Keratinocyte (primary cell): Measurements from ENCODE around the gene MAP3K6. TPM values are rescaled to one million over a fixed set of nuclear protein-coding genes. Genes with fewer than 3 reads are reported as not detected.

ENCODE experiments used
- DNase-seq: peaks from one replicate; pipeline ENCODE4 v3.0.0-alpha.2; 2011; ENCODE audit warnings: low read depth, missing footprints, low spot score
- FAIRE-seq: peaks from 2 replicates; lab custom pipeline; 2011; peaks lifted over from hg19 to GRCh38; lab: Jason Lieb, UNC
- H2AFZ ChIP-seq: 2 replicates; pipeline ENCODE4 v1.6.0; 2012; ENCODE audit warnings: low read length, control low read depth, inconsistent platforms; ENCODE audit not compliant: control insufficient read depth
- H3K27ac ChIP-seq: 2 replicates; pipeline ENCODE4 v1.5.1; 2011; ENCODE audit warnings: low read length; ENCODE audit not compliant: control insufficient read depth, insufficient read depth
- H3K27me3 ChIP-seq: 3 replicates; pipeline ENCODE4 v1.6.0; 2011; ENCODE audit warnings: low read length; ENCODE audit not compliant: control insufficient read depth, insufficient read depth; ENCODE audit errors: extremely low read depth
- H3K36me3 ChIP-seq, 2 experiments: 2 replicates in 1 of 2; 3 replicates in 1 of 2; pipeline ENCODE4 v1.5.1; 2011; ENCODE audit warnings: low read length in 2 of 2, mild to moderate bottlenecking in 1 of 2; ENCODE audit not compliant: control insufficient read depth in 2 of 2, insufficient read depth in 2 of 2; ENCODE audit errors: extremely low read depth in 1 of 2
- H3K4me1 ChIP-seq: 3 replicates; pipeline ENCODE4 v1.5.1; 2011; ENCODE audit warnings: low read length; ENCODE audit not compliant: control insufficient read depth, insufficient read depth; ENCODE audit errors: extremely low read depth
- H3K4me2 ChIP-seq: 3 replicates; pipeline ENCODE4 v1.6.0; 2011; ENCODE audit warnings: low read depth, low read length; ENCODE audit not compliant: control insufficient read depth, insufficient read depth; ENCODE audit errors: extremely low read depth
- H3K4me3 ChIP-seq, 3 experiments: fragments of 200-600 bp in 1 of 3; sonication (generic) in 1 of 3; 2 replicates in 2 of 3; 3 replicates in 1 of 3; pipeline ENCODE4 v1.5.1; 2011 to 2016; ENCODE audit warnings: low read length in 3 of 3, mild to moderate bottlenecking in 3 of 3, control low read depth in 2 of 3, inconsistent platforms in 1 of 3, low read depth in 1 of 3, mixed read lengths in 1 of 3, mixed run types in 1 of 3, moderate library complexity in 1 of 3; ENCODE audit not compliant: control insufficient read depth in 2 of 3, insufficient read depth in 2 of 3; ENCODE audit errors: extremely low read depth in 1 of 3
- H3K79me2 ChIP-seq: 2 replicates; pipeline ENCODE4 v1.6.0; 2012; ENCODE audit warnings: low read length; ENCODE audit not compliant: control insufficient read depth, insufficient read depth
- H3K9ac ChIP-seq: 3 replicates; pipeline ENCODE4 v1.6.0; 2011; ENCODE audit warnings: low read length; ENCODE audit not compliant: control insufficient read depth, insufficient read depth; ENCODE audit errors: extremely low read depth
- H3K9me1 ChIP-seq: 3 replicates; pipeline ENCODE4 v1.6.0; 2011; ENCODE audit warnings: low read length; ENCODE audit not compliant: control insufficient read depth, insufficient read depth; ENCODE audit errors: extremely low read depth
- H3K9me3 ChIP-seq: 2 replicates; pipeline ENCODE4 v1.5.1; 2012; ENCODE audit warnings: low read depth, low read length; ENCODE audit not compliant: control insufficient read depth
- H4K20me1 ChIP-seq: 3 replicates; pipeline ENCODE4 v1.6.0; 2011; ENCODE audit warnings: low read length; ENCODE audit not compliant: control insufficient read depth, insufficient read depth; ENCODE audit errors: extremely low read depth
- EZH2 ChIP-seq: IDR thresholded peaks from one replicate; pipeline ENCODE4 v1.6.1; 2012; ENCODE audit warnings: inconsistent platforms, mild to moderate bottlenecking, low read length, moderate library complexity
- dilution Hi-C: fragments of 300-500 bp; cut with MboI; formaldehyde crosslinking; loops from one replicate; pipeline ENCODE4 v1.7.0; 2020; ENCODE audit warnings: low sequenced_read_pairs; ENCODE audit not compliant: extremely low pct_ligation_motif_present
- polyA plus RNA-seq, 5 experiments: library from polyadenylated mRNA; depleted of rRNA in 3 of 5; stranded (reverse) in 3 of 5; stranded (forward) in 1 of 5; unstranded in 1 of 5; fragments of >200 nt; gene quantifications; 1 replicate in 1 of 5; 2 replicates in 3 of 5; 3 replicates in 1 of 5; pipeline versions ENCODE4 v1.2.1 to v1.2.3, GENCODE V29; 2011 to 2012; ENCODE audit warnings: missing spikeins in 2 of 5, low read depth in 1 of 5, low replicate concordance in 1 of 5
- TF ChIP-seq, protein P1 (sequence below), 3 experiments: IDR thresholded peaks in 1 of 3; conservative IDR thresholded peaks in 1 of 3; optimal IDR thresholded peaks in 1 of 3; 2 replicates in 2 of 3; 3 replicates in 1 of 3; pipeline versions ENCODE3 to v1.5.1; 2011; ENCODE audit warnings: low read length in 3 of 3, mild to moderate bottlenecking in 3 of 3, moderate library complexity in 2 of 3, control low read depth in 1 of 3, inconsistent platforms in 1 of 3; ENCODE audit not compliant: insufficient read depth in 2 of 3; ENCODE audit errors: extremely low read depth in 1 of 3

Gene MAP3K6
- polyA plus RNA-seq, 1 donor (not counting 4 experiments of a cell fraction or from before 2014, with no cell fraction given), result 13.4 TPM

DNA sequence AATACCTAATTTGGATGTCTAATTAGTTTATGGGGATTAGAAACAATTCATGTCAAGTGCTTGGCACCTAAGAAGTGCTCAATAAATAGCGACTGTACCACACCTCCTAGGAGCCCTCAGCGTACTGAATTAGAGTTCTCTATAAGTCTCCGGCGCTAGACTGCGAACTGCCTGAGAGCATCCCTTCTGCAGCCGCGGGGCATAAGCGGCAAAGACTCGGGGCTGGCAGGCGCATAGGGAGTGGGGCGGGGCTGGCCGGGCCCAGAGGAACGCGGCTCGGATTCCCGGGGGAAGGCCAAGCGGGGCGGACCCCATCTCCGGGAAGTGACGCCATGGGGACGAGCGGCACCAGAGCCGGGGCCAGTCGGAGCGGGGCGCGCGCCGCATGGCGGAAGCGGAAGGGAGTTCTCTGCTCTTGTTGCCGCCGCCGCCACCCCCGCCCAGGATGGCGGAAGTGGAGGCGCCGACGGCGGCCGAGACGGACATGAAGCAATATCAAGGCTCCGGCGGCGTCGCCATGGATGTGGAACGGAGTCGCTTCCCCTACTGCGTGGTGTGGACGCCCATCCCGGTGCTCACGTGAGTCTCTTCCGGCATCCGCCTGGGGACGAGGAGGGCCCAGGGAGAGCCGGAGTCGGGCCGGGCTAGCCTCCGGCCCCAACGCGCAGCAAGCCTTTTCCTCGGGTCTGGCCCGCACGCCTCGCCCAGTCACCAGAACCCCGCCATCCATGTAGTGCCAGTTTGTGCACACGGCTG lies 44.8 kb downstream of the MAP3K6 start, which contains the start of gene TMEM222:
TMEM222 (plus strand) TSS at position 351 of the 756 bp plus-strand sequence; CDS start at position 386, 35 bp downstream.
- FAIRE-seq (no peak), DNase-seq (peak; percentile 76)
- no peaks in the 10 kb centered on the region for H3K9me3 ChIP-seq
- peak within 1 kb of the TSS; percentile 99 for H3K4me2 ChIP-seq
- peak within 1 kb of the TSS; percentile 99 for H3K9ac ChIP-seq
- H3K79me2 ChIP-seq, result peaks cover 47% of the 10 kb centered on the region
- no peak for TF ChIP-seq EZH2
- TF ChIP-seq, protein P1, sequence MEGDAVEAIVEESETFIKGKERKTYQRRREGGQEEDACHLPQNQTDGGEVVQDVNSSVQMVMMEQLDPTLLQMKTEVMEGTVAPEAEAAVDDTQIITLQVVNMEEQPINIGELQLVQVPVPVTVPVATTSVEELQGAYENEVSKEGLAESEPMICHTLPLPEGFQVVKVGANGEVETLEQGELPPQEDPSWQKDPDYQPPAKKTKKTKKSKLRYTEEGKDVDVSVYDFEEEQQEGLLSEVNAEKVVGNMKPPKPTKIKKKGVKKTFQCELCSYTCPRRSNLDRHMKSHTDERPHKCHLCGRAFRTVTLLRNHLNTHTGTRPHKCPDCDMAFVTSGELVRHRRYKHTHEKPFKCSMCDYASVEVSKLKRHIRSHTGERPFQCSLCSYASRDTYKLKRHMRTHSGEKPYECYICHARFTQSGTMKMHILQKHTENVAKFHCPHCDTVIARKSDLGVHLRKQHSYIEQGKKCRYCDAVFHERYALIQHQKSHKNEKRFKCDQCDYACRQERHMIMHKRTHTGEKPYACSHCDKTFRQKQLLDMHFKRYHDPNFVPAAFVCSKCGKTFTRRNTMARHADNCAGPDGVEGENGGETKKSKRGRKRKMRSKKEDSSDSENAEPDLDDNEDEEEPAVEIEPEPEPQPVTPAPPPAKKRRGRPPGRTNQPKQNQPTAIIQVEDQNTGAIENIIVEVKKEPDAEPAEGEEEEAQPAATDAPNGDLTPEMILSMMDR (optimal IDR thresholded peaks at IDR 0.05 in 1 of 3, IDR thresholded peaks at IDR 0.05 in 1 of 3, conservative IDR thresholded peaks at IDR 0.05 in 1 of 3; ENCODE audit: extremely low read depth in 1 of 3, insufficient read depth in 2 of 3, low read length in 3 of 3), result no peak
- H3K27me3 ChIP-seq, result no peaks in the 10 kb centered on the region
- H3K27ac ChIP-seq, result peak within 1 kb of the TSS; percentile 91
- dilution Hi-C loops, result no loop called here
- H2AFZ ChIP-seq, result peak within 1 kb of the TSS; percentile 94
- H3K9me1 ChIP-seq, result no peaks in the 10 kb centered on the region
- H4K20me1 ChIP-seq, result no peaks in the 10 kb centered on the region
- peaks cover 12% of the 10 kb centered on the region for H3K4me1 ChIP-seq
- H3K4me3 ChIP-seq, result peak within 1 kb of the TSS; percentile 97 to 100 (median 98)
- peaks cover 5 to 12% of the 10 kb centered on the region in 2 experiments for H3K36me3 ChIP-seq

DNA sequence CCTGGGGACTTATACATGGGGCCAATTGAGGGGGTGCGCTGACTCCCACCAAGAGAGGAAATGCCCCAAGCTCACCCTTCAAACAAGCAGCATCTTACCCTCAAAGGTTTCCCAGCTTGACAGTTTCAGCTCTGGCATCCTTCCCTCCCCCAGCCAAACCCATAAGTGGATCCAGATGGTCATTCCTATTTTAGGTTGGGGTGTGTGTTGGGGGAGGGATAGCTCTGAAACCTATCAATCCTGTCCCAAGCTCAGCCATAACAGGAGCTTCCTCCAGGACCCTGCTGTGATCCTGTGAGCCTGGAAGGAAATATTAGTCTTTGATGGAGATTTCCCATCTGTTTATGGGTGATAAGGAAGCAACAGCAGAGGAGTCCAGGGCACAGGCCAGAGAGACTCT lies 48.2 kb downstream of the MAP3K6 start:
- TF ChIP-seq, protein P1 (optimal IDR thresholded peaks at IDR 0.05 in 1 of 3, IDR thresholded peaks at IDR 0.05 in 1 of 3, conservative IDR thresholded peaks at IDR 0.05 in 1 of 3; ENCODE audit: extremely low read depth in 1 of 3, insufficient read depth in 2 of 3, low read length in 3 of 3), result no peak
- TF ChIP-seq EZH2, result no peak
- H3K4me2 ChIP-seq, result no peak overlapping the region
- H3K4me1 ChIP-seq, result peaks cover 10% of the 10 kb centered on the region
- H2AFZ ChIP-seq, result no peak overlapping the region
- H3K9ac ChIP-seq, result no peak overlapping the region
- no peaks in the 10 kb centered on the region for H3K36me3 ChIP-seq
- dilution Hi-C loops, result no loop called here
- no peak for DNase-seq
- H3K9me1 ChIP-seq, result no peaks in the 10 kb centered on the region
- peaks cover 15% of the 10 kb centered on the region for H3K79me2 ChIP-seq
- no peak overlapping the region for H3K27ac ChIP-seq
- no peaks in the 10 kb centered on the region for H4K20me1 ChIP-seq
- FAIRE-seq, result no peak
- H3K9me3 ChIP-seq, result no peaks in the 10 kb centered on the region
- no peak overlapping the region for H3K4me3 ChIP-seq
- no peaks in the 10 kb centered on the region for H3K27me3 ChIP-seq
